GM19467 (cell line): ENCODE measurements around the gene RRP1B.
"Not testable (repeated sequence)": the region's sequence is repeated elsewhere in the genome, so short reads cannot be mapped to it uniquely, and the experiment has no call there.

Experiments
- ATAC-seq: cut with Tn5 transposase; IDR thresholded peaks from one replicate; pipeline ENCODE4 v1.9.1; 2021; ENCODE audit warnings: mild to moderate bottlenecking, moderate library complexity; ENCODE audit not compliant: unreplicated experiment

RRP1B gene

DNA sequence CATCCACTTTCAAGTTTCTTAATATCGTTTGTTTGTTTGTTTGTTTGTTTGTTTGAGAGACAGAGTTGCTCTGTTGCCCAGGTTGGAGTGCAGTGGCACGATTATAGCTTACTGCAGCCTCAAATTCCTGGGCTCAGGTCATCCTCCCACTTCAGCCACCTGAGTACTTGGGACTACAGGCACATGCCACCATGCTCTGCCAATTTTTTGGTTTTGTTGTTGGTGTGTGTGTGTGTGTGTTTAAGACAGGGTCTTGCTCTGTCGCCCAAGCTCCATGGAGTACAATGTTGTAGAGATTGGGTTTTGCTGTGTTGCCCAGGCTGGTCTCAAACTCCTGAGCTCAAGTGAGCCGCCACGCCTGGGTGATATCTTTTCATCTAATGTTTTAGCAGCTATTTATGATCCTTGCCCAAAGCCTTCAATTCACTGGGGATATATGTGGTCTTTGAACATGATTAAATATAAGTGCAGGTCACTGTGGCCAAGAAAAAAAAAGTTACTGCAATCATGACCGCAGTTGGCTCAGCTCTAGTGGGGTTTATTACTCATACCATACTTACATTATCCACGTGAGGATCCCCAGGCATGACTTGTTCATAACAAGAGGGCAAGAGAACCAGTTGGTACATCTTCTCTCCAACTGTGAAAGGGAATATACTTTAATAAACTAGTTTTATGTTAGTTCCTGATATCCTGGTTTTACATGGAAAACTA, 8.0 kb downstream of the RRP1B start:
- no peak for ATAC-seq

DNA sequence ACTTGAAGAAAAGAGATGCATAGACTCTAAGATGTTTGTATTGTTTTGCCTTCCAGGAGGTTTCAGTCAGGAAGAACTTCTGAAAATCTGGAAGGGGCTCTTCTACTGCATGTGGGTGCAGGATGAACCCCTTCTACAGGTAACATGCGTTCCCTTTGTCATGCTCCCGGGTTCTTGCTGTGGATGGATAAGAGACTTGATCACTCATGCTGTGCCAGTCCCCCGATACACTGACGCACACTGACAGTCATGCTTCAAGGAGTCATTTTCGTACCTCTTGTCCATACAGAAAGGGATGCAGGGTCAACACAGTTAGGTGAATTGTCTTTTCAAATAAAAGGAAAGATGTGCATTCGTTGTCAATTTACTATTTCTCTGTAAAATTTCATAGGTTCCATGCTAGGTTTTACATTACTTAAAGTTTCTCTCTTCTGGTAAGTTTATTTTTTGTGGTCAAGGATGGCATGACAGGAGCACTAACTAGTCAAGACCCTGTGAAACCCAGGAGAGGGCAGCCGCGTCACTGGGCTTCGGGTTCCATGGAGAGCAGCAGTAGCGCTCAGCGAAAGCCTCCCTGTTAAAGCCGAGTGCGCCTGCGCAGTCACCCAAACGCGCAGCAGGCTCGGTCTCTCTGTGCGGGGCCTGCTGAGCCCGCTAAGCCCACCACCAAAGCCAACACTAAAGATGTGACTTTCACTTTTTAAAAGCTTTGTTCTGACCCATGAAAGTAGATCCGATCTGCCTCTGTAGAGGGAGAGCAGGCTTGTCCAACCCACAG, 10.7 kb downstream of the RRP1B start:
- no peak for ATAC-seq

DNA sequence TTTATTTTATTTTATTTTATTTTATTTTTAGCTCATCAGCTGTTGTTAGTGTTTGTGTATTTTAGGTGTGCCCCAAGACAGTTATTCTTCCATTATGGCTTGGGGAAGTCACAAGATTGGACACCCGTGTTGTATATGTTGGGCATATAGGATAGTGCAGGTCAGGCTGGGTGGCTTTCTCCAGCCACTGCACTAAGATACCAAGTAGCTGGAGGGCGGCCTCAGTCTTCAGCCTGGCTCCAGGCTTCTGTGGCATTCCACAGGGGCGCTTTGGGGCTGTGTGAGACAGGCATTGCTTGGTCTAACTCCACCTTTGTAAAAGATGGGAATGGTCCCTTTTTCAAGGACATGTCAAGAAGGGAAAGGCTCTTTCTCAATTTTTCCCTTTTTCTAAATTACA, 16.5 kb downstream of the RRP1B start:
- ATAC-seq, result no peak

DNA sequence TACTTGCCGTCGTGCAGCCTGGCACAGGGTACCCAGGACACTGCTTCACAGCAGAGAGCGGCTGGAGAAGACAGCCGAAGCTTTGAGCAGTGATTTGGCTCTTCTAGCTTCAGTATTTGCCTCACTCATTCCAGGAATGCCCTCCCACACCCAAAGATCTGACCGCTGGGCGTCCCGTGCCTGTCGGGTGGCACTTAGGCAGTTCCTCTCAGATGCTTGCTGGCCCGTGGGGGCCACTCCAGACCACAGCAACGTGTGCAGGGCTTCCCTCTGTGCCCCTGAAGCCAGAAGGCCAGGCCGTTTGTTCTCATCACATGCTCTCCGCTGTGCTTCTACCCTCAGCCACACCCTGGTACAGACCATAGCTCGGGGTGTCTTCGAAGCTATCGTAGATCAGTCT, 17.0 kb downstream of the RRP1B start:
- ATAC-seq, result no peak

DNA sequence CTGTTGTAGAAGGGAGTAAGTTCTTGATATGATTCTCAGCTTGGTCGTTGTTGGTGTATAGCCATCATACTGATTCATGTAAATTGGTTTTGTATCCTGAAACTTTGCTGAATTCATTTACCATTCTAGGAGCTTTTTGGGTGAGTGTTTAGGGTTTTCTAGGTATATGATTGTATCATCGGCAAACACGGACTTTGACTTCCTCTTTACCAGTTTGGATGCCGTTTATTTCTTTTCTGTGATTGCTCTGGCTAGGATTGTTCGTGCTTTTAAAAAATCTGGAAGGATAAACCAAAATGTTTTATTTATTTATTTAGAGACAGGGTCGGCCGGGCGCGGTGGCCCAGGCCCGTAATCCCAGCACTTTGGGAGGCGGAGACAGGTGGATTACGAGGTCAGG, 20.6 kb downstream of the RRP1B start:
- ATAC-seq, result no peak

DNA sequence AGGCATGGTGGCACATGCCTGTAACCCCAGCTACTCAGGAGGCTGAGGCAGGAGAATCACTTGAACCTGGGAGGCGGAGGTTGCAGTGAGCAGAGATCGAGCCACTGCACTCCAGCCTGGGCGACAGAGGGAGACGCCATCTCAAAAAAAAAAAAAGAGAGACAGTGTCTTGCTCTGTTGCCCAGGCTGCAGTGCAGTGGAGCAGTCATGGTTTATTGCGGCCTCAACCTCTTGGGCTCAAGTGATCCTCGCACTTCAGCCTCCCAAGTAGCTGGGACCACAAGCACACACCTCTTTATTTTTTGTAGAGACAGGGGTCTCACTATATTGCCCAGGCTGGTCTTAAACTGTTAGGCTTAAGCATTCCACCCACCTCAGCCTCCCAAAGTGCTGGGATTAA, 21.1 kb downstream of the RRP1B start:
- ATAC-seq, result not testable (repeated sequence)

DNA sequence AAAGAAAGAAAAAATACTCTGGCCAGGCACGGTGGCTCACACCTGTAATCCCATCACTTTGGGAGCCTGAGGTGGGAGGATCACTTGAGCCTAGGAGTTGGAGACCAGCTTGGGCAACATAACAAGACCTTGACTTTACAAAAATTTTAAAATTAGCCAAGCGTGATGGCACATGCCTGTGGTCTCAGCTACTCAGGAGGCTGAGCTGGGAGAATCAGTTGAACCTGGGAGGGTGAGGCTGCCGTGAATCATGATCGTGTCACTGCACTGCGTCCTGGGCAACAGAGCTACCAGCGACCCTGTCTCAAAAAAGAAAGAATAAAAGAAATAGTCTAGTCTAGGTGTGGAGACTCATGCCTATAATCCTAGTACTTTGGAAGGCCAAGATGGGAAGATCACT, 22.3 kb downstream of the RRP1B start:
- no peak for ATAC-seq

DNA sequence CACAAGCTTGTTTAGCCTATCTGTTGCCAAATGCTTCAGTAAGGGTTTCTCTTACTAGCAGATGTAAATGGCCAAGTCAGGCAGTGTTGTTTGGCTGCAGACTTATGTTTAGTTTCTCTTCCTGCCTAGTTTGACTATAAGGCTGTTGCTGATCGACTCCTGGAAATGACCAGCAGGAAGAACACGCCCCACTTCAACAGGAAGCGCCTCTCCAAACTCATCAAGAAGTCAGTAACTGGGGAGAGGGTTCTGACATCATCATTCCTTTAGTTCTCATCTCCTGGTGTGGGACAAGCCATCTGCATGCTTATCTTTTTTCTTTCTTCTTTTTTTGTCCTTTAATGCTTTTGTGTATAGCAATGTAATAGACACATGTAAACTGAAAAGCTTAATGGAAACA, 25.1 kb downstream of the RRP1B start:
- ATAC-seq, result no peak

DNA sequence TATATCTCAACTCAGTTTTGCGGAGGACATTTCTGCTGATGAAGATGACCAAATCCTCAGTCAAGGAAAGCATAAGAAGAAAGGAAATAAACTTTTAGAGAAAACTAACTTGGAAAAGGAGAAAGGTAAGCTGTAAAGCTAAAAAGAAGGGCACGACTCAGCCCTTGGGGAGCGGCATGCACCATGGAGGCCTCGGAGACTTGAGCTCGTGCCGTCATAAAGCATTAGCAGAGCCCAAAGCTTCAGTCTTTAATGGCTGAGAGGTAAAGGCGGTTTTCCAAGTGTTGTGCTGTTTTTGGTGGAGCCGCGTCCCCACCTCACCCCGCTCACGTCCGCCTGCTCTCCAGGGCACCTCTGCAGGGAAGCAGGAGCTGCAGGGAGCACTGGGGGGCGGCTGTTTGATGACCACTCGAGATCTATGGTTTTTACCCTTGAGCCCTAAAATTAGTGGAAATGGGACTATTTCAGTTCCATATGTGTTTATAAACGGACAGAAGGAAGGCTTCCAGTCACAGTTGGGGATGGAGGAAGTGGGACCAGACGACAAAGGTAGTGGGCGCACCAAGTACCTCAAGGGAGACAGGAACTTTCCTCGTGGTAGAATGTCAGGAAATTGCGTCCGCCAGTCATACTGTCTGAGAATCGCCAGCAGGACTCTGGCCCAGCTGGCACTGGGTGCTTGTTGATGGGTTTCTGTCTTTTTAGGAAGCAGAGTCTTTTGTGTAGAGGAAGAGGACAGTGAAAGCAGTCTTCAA, 27.6 kb downstream of the RRP1B start:
- no peak for ATAC-seq

DNA sequence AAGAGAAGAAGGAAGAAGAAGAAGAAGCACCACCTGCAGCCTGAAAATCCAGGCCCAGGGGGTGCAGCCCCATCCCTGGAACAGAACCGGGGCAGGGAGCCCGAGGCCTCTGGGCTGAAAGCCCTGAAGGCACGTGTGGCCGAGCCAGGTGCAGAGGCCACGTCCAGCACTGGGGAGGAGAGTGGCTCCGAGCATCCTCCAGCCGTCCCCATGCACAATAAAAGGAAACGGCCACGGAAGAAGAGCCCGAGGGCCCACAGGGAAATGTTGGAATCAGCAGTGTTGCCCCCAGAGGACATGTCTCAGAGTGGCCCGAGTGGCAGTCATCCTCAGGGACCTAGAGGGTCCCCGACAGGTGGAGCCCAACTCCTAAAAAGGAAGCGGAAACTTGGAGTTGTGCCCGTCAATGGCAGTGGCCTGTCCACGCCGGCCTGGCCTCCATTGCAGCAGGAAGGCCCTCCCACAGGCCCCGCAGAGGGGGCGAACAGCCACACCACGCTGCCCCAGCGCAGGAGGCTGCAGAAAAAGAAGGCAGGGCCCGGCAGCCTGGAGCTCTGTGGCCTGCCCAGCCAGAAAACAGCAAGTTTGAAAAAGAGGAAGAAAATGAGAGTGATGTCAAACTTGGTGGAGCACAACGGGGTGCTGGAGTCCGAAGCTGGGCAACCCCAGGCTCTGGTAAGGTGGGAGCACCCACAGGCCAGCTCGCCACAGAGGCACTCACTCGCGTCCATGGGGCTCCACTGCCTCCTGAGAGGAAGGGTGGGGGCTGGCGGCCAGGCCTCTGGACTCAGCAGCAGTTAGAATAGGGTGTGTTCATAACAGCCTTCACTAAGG, 28.4 kb downstream of the RRP1B start:
- ATAC-seq, result no peak

DNA sequence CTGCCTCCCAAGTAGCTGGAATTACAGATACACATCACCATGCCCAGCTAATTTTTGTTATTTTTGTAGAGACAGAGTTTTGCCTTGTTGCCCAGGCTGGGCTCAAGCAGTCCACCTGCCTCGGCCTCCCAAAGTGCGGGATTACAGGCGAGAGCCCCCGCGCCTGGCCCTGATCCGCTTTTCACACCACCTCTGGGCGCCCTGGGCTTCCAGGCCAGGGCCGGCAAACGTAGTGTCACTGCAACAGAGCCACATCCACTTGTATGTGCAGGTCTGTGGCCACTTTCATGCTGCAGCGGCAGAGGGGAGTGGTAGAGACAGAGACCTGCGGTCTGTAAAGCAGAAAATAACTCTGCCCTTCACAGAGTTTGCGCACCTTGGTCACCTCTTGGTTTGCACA, 29.5 kb downstream of the RRP1B start:
- no peak for ATAC-seq

DNA sequence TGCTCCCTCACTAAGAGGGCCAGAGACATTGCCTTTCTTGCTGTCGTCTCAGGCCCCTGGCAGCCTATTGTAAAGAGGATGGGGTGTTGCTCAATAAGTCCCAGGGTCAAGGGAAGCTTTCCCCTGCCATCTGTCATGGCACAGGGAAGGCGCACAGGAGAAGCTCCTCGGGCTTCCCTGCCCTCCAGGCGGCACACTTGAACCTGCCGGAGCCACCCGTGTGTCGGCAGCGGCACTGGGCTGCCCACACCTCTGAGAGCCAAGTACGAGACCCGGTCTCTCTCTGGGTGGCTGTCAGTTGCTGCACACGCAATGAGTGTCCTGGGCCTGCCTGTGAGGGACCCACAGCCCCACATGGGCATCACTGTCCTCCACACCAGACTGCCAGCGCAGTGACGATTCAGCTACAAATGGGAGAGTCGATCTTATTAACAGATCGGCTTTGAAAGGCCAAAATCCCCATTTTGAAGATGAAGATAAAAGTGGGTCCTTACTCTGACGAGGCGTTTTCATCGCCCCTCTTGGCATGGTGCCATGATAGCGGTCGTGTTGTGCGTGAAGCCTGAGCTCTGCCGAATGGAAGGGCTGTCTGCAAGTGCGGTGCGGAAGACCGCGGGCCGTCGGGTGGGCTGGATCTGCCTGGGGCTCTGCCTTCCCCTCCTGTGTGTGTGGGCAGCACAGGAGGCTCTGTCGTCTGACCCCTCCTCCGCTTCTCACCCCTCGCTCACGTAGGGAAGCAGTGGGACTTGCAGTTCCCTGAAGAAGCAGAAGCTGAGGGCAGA, 30.4 kb downstream of the RRP1B start:
- ATAC-seq, result no peak

DNA sequence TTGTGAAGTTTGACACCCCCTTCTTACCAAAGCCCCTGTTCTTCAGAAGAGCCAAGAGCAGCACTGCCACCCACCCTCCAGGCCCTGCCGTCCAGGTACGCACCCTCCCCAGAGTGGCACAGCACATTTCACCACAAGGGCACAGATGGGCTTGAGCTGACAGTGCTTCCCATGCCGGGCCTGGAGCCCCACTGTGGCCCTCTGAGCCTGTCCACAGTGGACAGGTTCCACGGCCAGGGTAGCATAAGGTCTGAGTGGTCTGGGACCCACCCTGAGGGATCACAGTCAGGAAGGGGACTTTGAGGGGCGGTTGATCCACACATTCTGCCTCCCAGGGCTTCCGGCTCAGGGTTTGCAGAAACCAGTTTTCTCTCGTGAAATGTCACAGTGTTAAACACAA, 31.0 kb downstream of the RRP1B start:
- ATAC-seq, result no peak

DNA sequence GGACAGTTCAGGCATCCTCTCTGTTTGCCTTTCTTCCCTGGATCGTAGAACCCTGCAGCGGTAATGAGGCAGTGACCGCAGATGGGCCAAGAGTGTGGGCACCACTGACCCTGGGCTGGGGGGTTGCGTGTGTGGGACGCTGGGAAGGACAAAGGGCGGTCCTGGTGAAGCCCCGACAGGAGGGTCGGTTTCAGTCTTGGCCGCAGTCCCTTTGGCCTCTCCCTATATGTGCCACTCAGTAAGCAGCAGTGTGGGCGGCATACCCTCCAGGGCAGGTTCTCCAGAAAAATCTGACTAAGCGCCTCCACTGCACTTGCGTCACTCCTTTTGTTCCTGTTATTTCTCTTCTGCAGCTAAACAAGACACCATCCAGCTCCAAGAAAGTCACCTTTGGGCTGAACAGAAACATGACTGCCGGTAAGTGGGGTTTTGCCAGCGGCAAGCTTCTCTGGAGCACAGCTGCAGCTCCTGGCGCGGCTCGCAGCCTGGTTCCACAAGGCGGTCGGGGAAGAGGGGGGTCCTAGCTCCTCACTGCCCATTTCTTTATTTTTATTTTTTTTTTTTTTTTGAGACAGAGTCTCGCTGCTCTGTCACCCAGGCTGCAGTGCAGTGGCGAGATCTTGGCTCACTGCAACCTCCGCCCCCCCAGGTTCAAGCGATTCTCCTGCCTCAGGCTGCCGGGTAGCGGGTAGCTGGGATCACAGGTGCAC, 31.9 kb downstream of the RRP1B start:
- no peak for ATAC-seq

DNA sequence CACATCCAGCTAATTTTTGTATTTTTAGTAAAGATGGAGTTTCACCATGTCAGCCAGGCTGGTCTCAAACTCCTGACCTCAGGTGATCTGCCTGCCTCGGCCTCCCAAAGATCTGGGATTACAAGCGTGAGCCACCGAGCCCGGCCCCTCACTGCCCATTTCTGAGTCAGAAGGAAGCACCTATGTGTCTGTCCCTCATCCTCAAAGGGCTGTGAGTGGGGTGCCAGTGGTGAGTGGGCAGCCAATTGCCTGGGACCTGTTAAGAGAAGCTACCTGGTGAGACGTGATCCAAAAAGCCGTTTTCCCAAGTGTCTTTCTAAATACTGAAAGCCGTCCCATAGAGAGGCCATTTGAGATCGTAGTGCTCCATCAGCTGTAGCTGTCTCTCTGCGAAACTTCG, 32.4 kb downstream of the RRP1B start:
- ATAC-seq, result no peak

DNA sequence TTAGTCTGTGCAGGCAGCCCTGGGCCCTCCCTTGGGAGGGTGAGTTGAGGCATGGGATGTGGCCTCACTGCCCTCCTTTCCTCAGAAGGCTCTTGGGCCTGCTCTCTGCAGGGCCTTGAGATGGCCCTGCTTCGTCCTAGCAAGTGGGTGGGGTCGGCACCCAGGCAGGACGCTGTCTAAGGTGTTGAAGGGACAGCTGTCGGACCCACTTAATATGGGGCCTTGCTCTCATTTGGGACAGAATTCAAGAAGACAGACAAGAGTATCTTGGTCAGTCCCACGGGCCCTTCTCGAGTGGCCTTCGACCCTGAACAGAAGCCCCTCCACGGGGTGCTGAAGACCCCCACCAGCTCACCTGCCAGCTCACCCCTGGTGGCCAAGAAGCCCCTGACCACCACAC, 33.6 kb downstream of the RRP1B start:
- ATAC-seq, result no peak

DNA sequence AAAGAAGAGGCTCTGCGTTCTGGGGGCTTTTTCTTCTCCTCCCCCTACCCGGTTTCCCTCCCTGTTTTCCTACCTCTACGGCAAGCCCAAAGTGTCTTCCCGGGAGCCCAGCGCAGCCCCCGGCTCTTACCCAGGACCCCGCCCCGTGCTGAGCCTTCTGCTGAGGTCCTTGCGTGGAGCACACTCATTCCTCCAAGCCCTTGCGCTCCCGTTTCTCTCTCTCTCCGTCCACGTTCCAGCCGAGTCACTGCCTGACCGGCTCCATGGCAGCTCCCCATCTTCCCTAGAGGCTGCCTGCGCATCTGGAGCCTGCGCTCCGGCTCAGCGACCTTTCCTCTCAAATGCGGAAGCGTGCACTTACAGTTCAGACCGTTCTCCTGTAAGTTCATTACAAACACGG, 34.6 kb downstream of the RRP1B start:
- ATAC-seq, result no peak

DNA sequence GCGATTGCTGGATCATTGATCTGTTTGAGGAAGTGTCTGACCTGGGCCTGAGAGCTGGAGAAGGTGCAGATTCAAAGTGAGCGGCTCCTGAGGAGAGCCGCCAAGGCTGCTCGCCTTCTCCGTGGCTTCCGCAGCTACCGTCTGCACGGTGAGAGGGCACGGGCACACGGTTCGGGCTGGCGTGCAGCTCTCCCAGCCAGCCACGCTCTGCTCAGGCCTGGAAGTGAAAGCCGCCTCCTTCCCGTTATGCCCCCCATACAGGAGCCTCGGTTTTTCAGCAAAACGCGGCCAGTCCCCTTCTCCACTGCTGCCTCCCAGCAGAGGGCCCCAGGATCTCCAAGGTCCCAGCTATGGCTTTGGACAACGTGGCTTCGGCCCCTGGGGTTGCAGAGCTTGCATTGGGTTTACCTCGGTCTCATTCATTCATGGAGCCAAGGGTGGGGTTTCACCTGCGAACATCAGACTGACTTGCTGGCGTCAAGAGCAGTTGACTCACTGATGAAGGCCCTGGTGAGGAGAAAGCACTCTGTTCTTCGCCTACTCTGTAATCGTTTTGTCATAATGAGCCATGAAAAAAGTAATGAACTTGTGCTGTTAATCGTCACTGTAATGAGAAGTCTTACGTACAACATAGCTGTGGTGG, 35.2 kb downstream of the RRP1B start:
- no peak for ATAC-seq

DNA sequence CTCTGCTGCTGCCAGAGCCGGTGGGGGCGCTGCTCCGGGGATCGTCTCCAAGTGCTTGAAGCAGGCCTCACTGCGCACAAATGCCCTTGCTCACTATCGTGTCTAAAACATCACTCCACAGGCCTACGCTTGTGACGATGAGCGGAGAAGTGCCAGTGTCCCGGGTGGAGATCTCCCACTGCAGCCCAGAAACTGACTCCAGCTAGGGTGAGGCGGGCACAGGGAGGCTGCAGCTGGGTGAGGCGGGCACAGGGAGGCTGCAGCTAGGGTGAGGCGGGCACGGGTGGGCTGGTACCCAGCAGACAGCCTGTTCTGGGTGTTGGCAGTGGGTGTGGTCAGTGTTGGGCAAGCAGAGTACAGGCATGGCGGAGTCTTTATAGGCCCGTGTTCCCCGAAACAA, 36.9 kb downstream of the RRP1B start:
- no peak for ATAC-seq
